Esophagus squamous epithelium (tissue), 4 donors: Measurements from ENCODE around the gene ZEB1.

Source experiments
- POLR2A ChIP-seq, 4 donors: fragments of 450-650 bp; IDR thresholded peaks; one replicate each; pipeline ENCODE4 v1.6.1; 2017; ENCODE audit warnings: antibody characterized with exemption in 4 of 4, mild to moderate bottlenecking in 4 of 4, moderate library complexity in 3 of 4
- TF ChIP-seq, protein P1 (sequence below), 6 experiments: fragments of 450-650 bp in 4 of 6; fragments of 200-600 bp in 2 of 6; sonication (generic) in 2 of 6; IDR thresholded peaks; one replicate each; pipeline ENCODE4 v1.5.1; 2016 to 2019; ENCODE audit warnings: antibody characterized with exemption in 6 of 6, mild to moderate bottlenecking in 4 of 6, moderate library complexity in 4 of 6

DNA sequence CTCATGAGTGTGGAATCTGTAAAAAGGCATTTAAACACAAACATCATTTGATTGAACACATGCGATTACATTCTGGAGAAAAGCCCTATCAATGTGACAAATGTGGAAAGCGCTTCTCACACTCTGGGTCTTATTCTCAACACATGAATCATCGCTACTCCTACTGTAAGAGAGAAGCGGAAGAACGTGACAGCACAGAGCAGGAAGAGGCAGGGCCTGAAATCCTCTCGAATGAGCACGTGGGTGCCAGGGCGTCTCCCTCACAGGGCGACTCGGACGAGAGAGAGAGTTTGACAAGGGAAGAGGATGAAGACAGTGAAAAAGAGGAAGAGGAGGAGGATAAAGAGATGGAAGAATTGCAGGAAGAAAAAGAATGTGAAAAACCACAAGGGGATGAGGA is 207.7 kb downstream of the ZEB1 start:
- TF ChIP-seq, protein P1, sequence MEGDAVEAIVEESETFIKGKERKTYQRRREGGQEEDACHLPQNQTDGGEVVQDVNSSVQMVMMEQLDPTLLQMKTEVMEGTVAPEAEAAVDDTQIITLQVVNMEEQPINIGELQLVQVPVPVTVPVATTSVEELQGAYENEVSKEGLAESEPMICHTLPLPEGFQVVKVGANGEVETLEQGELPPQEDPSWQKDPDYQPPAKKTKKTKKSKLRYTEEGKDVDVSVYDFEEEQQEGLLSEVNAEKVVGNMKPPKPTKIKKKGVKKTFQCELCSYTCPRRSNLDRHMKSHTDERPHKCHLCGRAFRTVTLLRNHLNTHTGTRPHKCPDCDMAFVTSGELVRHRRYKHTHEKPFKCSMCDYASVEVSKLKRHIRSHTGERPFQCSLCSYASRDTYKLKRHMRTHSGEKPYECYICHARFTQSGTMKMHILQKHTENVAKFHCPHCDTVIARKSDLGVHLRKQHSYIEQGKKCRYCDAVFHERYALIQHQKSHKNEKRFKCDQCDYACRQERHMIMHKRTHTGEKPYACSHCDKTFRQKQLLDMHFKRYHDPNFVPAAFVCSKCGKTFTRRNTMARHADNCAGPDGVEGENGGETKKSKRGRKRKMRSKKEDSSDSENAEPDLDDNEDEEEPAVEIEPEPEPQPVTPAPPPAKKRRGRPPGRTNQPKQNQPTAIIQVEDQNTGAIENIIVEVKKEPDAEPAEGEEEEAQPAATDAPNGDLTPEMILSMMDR (IDR thresholded peaks at IDR 0.05): no peak
- TF ChIP-seq POLR2A (IDR thresholded peaks at IDR 0.05): no peak
